Transverse colon (tissue), 3 donors: ENCODE results near the gene SEMA3F.

Experiments
- EP300 ChIP-seq: sonication (generic); formaldehyde crosslinking; IDR thresholded peaks from one replicate; pipeline ENCODE4 v1.6.1; 2017; ENCODE audit warnings: antibody characterized with exemption, low read depth
- TF ChIP-seq, protein P1 (sequence below), 5 experiments: fragments of 200-600 bp in 3 of 5; fragments of 450-650 bp in 2 of 5; sonication (generic) in 3 of 5; IDR thresholded peaks; 1 replicate in 2 of 5; 2 replicates in 3 of 5; pipeline ENCODE4 v1.5.1; 2016 to 2017; ENCODE audit warnings: antibody characterized with exemption in 5 of 5, inconsistent platforms in 3 of 5, mild to moderate bottlenecking in 2 of 5, moderate library complexity in 1 of 5

DNA sequence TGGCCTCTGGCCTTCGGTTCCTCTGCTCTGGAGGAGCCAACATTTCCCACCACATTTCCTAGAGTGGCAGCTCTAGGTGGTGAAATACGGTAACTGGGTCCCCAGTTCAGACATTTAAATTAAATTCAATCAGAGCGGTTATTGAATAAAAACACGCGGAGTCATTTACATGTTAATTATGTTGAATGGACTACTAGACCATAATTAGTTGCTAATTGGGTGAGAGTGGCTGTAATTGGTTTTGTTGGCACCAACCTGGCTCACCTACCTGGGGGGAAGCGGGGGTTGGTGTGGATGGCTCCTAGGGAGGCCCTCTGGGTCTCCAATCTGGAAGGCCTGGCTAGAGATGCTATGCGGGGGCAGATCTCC, 12.7 kb downstream of the SEMA3F start:
- TF ChIP-seq EP300, result no peak
- TF ChIP-seq, protein P1, sequence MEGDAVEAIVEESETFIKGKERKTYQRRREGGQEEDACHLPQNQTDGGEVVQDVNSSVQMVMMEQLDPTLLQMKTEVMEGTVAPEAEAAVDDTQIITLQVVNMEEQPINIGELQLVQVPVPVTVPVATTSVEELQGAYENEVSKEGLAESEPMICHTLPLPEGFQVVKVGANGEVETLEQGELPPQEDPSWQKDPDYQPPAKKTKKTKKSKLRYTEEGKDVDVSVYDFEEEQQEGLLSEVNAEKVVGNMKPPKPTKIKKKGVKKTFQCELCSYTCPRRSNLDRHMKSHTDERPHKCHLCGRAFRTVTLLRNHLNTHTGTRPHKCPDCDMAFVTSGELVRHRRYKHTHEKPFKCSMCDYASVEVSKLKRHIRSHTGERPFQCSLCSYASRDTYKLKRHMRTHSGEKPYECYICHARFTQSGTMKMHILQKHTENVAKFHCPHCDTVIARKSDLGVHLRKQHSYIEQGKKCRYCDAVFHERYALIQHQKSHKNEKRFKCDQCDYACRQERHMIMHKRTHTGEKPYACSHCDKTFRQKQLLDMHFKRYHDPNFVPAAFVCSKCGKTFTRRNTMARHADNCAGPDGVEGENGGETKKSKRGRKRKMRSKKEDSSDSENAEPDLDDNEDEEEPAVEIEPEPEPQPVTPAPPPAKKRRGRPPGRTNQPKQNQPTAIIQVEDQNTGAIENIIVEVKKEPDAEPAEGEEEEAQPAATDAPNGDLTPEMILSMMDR (IDR thresholded peaks at IDR 0.05), result no peak
